HG03159 (cell line): ENCODE measurements around the gene TOMM5.
"Not testable (repeated sequence)": the region's sequence is repeated elsewhere in the genome, so short reads cannot be mapped to it uniquely, and the experiment has no call there.

Source experiments
- ATAC-seq: cut with Tn5 transposase; IDR thresholded peaks from one replicate; pipeline ENCODE4 v1.9.1; 2021; ENCODE audit warnings: mild to moderate bottlenecking, moderate library complexity; ENCODE audit not compliant: unreplicated experiment

TOMM5 gene

GRCh38 chr9:37617161-37617560, 24.8 kb upstream of the TOMM5 start:
- ATAC-seq = no peak

- no peak for ATAC-seq
These were observed 19.6 kb upstream of the TOMM5 start for GRCh38 chr9:37611961-37612360.

GRCh38 chr9:37611014-37611413, 18.6 kb upstream of the TOMM5 start:
- ATAC-seq = no peak

GRCh38 chr9:37609735-37610397, 17.5 kb upstream of the TOMM5 start:
- ATAC-seq = no peak

GRCh38 chr9:37608250-37608649, 15.9 kb upstream of the TOMM5 start:
- no peak for ATAC-seq

- ATAC-seq = no peak
These were observed 11.9 kb upstream of the TOMM5 start for GRCh38 chr9:37604296-37604695.

GRCh38 chr9:37602817-37603216, 10.4 kb upstream of the TOMM5 start:
- ATAC-seq = no peak

GRCh38 chr9:37602061-37602460, 9.7 kb upstream of the TOMM5 start:
- not testable (repeated sequence) for ATAC-seq

- ATAC-seq = no peak
These were observed 4.1 kb upstream of the TOMM5 start for GRCh38 chr9:37596504-37596903.

GRCh38 chr9:37593883-37594448, 1.6 kb upstream of the TOMM5 start:
- no peak for ATAC-seq

GRCh38 chr9:37587521-37587920, 4.9 kb downstream of the TOMM5 start:
- no peak for ATAC-seq

- no peak for ATAC-seq
These were observed 8.8 kb downstream of the TOMM5 start for GRCh38 chr9:37583522-37584121.

- ATAC-seq = no peak
These were observed 9.7 kb downstream of the TOMM5 start for GRCh38 chr9:37582548-37583157.

- peak; percentile 73 for ATAC-seq
These were observed 16.3 kb downstream of the TOMM5 start, which contains the start of gene FBXO10 for GRCh38 chr9:37575921-37576721. Gene FBXO10, minus strand, starts transcription at chr9:37576380. Its CDS starts 34,612 bp downstream, at chr9:37541768.

GRCh38 chr9:37575511-37575914, 16.9 kb downstream of the TOMM5 start:
- peak; percentile 38 for ATAC-seq

- ATAC-seq = no peak
These were observed 17.4 kb downstream of the TOMM5 start for GRCh38 chr9:37575001-37575400.

- no peak for ATAC-seq
These were observed 18.1 kb downstream of the TOMM5 start for GRCh38 chr9:37574241-37574721.

GRCh38 chr9:37571282-37571681, 21.1 kb downstream of the TOMM5 start:
- ATAC-seq = no peak

GRCh38 chr9:37566716-37567115, 25.7 kb downstream of the TOMM5 start:
- no peak for ATAC-seq

GRCh38 chr9:37565661-37566618, 26.5 kb downstream of the TOMM5 start:
- peak; percentile 67 for ATAC-seq
